HG03575 (cell line): ENCODE results near the gene SMTNL2.
"Not testable (repeated sequence)": the region's sequence is repeated elsewhere in the genome, so short reads cannot be mapped to it uniquely, and the experiment has no call there.

ENCODE experiments used
- ATAC-seq: cut with Tn5 transposase; IDR thresholded peaks from one replicate; pipeline ENCODE4 v1.9.1; 2021; ENCODE audit not compliant: unreplicated experiment, insufficient number of reproducible peaks, low FRiP score; ENCODE audit errors: extremely low read depth

Gene SMTNL2

GRCh38 chr17:4594931-4595684 lies 10.8 kb downstream of the SMTNL2 start:
- ATAC-seq = no peak

- not testable (repeated sequence) for ATAC-seq
These were observed 11.5 kb downstream of the SMTNL2 start for GRCh38 chr17:4595685-4596342.

- no peak for ATAC-seq
These were observed 12.5 kb downstream of the SMTNL2 start for GRCh38 chr17:4596636-4597380.

- ATAC-seq = no peak
These were observed 13.6 kb downstream of the SMTNL2 start for GRCh38 chr17:4597975-4598374.

- ATAC-seq = no peak
These were observed 14.6 kb downstream of the SMTNL2 start for GRCh38 chr17:4598776-4599504.

GRCh38 chr17:4599505-4600281 lies 15.4 kb downstream of the SMTNL2 start:
- ATAC-seq = no peak

- ATAC-seq = no peak
These were observed 16.2 kb downstream of the SMTNL2 start for GRCh38 chr17:4600563-4600962.

GRCh38 chr17:4601326-4601725 lies 17.0 kb downstream of the SMTNL2 start:
- no peak for ATAC-seq

GRCh38 chr17:4602041-4602440 lies 17.7 kb downstream of the SMTNL2 start:
- no peak for ATAC-seq

GRCh38 chr17:4604111-4604644 lies 19.8 kb downstream of the SMTNL2 start:
- ATAC-seq = no peak

GRCh38 chr17:4604736-4605135 lies 20.4 kb downstream of the SMTNL2 start:
- not testable (repeated sequence) for ATAC-seq

GRCh38 chr17:4605826-4606225 lies 21.5 kb downstream of the SMTNL2 start:
- no peak for ATAC-seq

- ATAC-seq = no peak
These were observed 23.0 kb downstream of the SMTNL2 start for GRCh38 chr17:4607261-4607741.

GRCh38 chr17:4607773-4608187 lies 23.5 kb downstream of the SMTNL2 start:
- no peak for ATAC-seq

GRCh38 chr17:4609761-4610160 lies 25.4 kb downstream of the SMTNL2 start:
- ATAC-seq = no peak

GRCh38 chr17:4610162-4610561 lies 25.8 kb downstream of the SMTNL2 start:
- no peak for ATAC-seq

GRCh38 chr17:4610656-4611055 lies 26.3 kb downstream of the SMTNL2 start:
- ATAC-seq = no peak

- ATAC-seq = no peak
These were observed 32.1 kb downstream of the SMTNL2 start for GRCh38 chr17:4616476-4616875.
